Left forelimb (tissue), 1 donor: ENCODE results near the gene RABEPK.
"Not testable (repeated sequence)": the region's sequence is repeated elsewhere in the genome, so short reads cannot be mapped to it uniquely, and the experiment has no call there.

Source experiments
- DNase-seq: peaks from one replicate; pipeline ENCODE4 v3.0.0-alpha.2; 2018; ENCODE audit warnings: low spot score

RABEPK gene

DNA sequence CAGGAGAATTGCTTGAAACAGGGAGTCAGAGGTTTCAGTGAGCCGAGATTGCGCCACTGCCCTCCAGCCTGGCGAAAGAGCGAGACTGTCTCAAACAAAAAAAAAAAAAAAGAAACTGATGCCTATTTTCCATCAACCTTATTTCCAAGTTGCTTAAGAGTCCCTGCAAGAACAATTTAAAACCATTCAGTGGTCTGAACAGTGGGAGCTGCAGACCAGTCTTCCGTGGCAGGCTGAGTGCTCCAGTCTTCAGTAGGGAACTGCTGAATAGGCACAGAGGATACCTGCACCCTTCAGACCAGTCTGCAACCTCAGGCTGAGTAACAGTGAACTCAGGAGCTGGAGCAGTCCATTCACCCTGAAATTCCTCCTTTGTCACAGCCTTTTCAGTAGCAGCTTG is 5.9 kb upstream of the RABEPK start:
- DNase-seq: not testable (repeated sequence)

DNA sequence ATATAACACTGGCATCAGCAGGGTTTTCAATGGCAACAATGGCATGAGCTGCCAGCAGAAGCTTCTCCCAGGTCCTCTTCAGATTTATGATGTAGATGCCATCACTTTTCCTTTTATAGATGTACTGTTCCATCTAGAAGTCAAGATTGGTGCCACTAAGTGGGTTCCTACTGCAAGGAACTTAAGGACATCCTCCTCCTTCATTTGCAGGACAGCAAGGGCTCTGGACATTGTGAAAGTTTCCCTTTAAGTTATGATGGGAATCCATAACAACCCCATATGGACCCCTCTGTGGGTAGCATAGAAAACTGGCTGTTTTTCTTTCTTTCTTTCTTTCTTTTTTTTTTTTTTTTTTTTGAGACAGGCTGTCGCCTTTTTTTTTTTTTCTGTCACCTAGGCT is 4.8 kb upstream of the RABEPK start:
- not testable (repeated sequence) for DNase-seq

DNA sequence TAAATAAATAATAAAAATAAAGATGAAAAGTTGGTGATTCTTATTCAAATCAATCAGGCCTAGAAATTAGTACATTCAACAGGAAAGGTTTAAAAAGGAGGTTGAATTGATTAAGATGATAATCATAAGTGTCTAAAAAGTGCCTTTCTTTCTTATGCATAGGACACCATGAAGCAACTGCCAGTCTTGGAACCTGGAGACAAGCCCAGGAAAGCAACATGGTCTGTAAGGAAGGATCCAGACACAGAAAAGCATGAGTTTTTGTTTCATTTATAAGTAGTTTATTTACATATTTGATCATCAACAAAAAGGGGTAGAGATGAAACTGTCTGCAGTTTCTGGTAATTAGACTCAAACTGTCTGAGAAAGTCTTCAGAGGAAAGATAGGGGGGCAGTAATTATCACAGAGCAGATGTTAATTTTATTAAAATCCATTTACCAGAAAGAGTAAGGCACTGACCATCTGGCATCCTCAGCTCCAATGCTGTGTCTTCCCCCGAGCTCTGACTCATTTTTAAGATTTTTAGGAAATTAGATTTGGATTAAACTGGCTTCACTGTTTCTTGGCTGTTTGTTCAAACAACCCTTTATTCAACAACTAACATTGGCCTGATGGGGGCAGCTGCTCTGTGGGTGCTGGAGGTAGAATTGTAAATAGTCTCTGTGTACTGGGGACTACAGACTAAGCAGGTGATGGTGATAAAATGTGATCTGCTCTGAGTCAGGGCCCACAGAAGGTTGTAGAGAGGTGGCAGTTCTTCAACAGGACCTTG is 2.7 kb downstream of the RABEPK start:
- DNase-seq: no peak

DNA sequence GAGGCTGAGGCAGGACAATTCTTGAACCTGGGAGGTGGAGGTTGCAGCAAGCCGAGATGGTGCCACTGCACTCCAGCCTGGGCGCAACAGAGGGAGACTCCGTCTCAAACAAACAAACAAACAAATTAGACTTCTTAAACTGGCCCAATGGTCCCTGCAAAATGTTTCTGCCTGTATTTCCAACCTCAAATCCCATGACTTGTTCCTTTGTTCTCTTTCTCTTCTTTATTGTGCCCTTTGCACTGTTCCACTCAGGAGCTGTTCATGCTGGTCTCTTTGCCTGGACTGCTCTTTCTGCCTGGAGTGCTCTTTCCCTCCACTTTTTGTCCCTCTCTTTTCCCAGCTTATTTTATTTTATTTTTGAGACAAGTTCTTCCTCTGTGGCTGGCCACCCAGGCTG is 4.1 kb downstream of the RABEPK start:
- no peak for DNase-seq

DNA sequence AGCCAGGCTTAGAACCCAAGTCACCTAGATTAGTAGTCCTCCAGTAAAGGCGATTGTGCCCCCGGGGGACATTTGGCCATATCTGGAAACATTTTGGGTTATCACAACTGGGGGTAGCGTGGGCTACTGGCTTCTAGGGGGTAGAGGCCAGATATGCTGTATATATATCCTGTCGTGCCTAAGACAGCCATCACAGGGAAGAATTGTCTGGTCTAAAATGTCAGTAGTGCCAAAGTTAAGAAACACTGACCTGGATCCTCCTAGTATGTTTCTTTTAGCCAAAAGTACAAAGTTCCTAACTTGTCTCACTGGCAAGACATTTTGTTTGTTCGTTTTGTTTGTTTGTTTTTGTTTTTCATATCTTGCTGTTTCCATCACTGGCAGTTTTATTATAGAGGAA is 13.8 kb downstream of the RABEPK start:
- DNase-seq: no peak

DNA sequence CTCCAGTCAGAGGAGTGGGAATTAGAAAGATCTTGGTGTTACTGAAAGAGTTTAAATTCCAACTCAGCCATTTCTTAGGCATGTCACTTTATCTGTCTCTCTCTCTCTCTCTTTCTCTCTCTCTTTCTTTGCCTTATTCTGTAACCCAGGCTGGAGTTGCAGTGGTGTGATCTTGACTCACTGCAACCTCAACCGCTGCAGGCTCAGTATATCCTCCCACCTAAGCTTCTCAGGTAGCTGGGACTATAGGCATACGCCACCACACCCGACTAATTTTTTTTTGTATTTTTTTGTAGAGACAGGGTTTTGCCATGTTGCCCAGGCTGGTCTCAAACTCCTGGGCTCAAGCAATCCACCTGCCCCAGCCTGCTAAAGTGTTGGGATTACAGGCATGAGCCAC is 18.3 kb downstream of the RABEPK start:
- DNase-seq: no peak

DNA sequence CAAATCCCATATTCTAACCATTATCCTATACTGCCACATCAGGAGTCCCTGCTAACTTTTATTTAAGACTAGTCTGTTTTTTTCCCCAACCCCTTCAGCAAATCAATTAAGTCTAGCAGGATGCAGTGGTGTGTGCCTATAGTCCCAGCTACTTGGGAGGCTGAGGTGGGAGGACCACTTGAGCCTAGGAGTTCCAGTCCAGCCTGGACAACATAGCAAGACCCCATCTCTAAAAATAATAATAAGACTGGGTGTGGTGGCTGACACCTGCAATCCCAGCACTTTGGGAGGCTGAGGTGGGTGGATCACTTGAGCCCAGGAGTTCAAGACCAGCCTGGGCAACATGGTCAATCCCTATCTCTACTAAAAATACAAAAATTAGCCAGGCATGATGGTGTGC is 24.5 kb downstream of the RABEPK start:
- DNase-seq: not testable (repeated sequence)

DNA sequence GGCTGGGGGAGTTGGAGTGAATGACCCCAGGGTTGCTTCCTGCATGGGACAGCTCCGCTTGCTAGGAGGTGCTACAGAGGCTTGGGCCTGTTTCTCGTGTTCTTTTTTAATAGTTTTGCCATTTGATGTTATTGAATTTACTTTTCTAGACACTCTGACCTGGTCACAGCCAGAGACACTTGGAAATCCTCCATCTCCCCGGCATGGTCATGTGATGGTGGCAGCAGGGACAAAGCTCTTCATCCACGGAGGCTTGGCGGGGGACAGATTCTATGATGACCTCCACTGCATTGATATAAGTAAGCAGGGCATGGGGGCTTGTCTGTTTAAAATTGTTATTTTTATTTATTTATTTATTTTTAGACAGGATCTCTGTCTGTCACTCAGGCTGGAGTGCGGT is 27.4 kb downstream of the RABEPK start:
- DNase-seq: no peak

DNA sequence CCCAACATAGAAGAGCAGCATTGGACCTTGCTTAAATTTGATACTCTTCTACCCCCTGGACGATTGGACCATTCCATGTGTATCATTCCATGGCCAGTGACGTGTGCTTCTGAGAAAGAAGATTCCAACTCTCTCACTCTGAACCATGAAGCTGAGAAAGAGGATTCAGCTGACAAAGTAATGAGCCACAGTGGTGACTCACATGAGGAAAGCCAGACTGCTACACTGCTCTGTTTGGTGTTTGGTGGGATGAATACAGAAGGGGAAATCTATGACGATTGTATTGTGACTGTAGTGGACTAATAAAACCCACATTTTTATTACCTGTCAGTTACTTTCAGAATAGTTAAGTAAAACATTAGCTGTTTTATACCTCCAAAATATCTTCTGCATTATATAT is 33.3 kb downstream of the RABEPK start:
- no peak for DNase-seq

DNA sequence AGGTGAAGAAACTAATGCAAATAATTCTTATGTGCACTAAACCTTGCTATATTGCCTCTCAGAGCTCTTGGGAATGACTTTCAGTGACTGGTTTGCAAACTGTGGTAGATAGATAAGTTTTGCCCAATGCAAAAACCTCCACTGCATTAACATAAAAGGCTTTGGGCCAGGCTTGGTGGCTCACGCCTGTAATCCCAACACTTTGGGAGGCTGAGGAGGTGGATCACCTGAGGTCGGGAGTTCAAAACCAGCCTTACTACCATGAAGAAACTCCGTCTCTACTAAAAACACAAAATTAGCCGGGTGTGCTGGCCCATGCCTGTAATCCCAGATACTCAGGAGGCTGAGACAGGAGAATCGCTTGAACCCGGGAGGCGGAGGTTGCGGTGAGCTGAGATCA is 33.8 kb downstream of the RABEPK start:
- DNase-seq: not testable (repeated sequence)

DNA sequence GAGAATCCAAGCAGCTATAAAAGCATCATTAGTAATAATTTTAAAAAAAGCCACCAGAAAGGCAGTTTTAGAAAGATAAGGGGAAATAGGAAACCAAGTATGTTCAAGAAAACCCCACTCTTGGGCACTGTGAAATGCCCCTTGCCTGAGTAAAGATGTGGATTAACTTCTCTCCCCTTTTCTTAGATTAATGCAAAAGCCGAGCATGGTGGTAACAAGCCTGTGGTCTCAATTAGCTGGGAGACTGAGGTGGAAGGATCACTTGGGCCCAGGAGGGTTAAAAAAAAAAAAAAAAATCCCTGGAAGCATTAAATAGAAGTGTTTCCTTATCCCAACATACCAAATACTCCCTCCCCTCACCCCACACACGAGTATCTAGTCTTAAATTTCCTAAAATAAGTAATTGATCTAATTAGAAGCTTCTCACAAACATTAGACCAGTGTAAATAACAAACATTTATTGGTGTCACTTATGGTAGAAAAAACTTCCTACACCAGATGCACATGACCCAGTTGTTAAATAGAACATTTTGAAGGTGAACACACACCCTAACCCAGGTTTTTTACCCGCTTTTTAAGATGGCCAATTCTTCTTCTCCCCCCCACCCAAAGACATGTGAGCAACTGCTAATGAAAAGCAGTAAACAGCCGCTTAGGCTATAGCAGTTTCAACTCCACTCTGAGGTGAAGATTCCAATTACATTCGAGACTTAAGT is 35.6 kb downstream of the RABEPK start:
- DNase-seq: no peak

DNA sequence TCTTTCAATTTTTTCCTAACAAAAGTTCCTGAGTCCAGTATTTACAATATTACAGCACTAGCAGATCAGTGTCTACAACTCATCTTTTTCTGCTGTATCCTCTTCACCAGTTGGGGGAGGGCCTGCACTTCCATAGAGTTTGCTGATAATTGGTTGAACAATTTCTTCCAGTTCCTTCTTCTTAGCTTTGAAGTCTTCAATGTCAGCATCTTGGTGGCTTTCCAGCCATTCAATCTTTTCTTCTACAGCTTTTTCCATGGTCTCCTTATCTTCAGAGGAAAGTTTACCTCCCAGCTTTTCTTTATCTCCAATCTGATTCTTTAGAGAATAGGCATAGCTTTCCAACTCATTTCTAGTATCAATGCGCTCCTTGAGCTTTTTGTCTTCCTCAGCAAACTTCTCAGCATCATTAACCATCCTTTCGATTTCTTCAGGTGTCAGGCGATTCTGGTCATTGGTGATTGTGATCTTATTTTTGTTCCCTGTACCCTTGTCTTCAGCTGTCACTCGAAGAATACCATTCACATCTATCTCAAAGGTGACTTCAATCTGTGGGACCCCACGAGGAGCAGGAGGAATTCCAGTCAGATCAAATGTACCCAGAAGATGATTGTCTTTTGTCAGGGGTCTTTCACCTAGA is 36.3 kb downstream of the RABEPK start:
- not testable (repeated sequence) for DNase-seq

DNA sequence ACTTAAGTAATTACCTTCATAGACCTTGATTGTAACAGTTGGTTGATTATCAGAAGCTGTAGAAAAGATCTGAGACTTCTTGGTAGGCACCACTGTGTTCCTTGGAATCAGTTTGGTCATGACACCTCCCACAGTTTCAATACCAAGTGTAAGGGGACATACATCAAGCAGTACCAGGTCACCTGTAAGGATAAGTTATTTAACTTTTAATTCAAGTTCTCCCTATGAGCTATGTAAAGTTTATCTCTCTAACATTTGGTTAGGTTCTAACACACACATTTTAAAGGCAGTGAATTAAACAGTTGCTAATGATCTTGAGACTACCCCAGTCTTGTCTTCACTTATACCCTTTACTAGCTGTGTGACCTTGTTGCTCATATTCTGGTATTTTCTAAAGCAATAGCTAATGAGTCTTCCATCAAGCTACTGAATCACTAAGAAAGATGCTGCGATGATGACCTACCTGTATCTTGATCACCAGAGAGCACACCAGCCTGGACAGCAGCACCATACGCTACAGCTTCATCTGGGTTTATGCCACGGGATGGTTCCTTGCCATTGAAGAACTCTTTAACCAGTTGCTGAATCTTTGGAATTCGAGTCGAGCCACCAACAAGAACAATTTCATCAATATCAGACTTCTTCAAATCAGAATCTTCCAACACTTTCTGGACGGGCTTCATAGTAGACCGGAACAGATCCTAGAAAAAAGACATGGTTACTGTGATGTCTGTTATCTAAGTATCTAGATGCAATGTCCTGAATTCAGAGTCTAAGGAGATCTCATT is 38.0 kb downstream of the RABEPK start:
- no peak for DNase-seq

DNA sequence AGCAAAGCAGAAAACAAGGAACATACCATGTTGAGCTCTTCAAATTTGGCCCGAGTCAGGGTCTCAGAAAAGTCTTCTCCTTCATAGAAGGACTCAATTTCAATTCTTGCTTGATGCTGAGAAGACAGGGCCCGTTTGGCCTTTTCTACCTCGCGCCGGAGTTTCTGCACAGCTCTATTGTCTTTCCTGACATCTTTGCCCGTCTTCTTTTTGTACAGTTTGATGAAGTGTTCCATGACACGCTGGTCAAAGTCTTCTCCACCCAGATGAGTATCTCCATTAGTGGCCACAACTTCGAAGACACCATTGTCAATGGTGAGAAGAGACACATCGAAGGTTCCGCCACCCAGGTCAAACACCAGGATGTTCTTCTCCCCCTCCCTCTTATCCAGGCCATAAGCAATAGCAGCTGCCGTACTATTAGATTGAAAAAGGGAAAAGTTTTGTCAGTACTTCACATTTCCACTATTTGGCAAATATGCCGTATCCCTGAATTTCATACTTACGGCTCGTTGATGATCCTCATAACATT is 38.6 kb downstream of the RABEPK start:
- DNase-seq: no peak

DNA sequence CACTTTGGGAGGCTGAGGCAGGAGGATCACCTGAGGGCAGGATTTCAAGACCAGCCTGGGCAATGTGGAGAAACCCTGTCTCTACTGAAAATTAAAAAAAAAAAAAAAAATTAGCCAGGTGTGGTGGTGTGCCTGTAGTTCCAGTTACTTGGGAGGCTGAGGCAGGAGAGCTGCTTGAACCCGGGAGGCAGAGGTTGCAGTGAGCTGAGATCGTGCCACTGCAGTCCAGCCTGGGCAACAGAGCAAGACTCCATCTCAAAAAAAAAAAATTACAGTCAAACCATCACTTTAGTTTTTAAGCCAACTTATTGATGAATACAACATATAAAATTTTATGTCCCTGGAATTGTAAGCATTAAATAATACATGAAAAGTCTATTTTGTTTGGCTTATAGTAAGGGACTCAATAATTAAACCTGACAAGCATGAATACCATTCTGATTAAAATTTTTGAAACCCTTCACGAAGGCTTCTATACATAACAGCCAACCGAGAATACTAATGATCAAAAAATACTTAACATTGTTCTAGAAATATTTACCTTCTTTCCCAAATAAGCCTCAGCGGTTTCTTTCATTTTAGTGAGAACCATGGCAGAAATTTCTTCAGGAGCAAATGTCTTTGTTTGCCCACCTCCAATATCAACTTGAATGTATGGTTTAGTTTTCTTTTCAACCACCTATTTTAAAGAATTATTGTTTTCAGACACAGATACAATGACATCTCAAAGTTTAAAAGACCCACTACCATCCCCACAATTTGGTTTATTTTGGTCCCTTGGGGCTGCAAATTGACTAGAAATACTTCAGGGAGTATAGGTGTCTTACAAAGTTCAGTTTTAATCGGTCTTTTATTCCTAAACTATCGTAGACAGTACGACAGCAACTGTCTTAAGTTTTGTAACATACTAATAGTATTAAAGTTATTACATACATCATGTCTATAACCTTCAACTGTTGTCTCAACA is 39.6 kb downstream of the RABEPK start:
- DNase-seq: no peak

DNA sequence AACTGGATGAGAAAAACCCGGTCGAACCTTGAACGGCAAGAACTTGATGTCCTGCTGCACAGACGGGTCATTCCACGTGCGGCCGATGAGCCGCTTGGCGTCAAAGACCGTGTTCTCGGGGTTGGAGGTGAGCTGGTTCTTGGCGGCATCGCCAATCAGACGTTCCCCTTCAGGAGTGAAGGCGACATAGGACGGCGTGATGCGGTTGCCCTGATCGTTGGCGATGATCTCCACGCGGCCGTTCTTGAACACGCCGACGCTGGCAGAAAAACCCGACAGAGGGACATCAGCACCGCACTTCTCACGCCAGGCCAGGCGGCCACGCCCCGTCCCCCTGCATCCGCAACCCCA is 40.3 kb downstream of the RABEPK start:
- DNase-seq: no peak

DNA sequence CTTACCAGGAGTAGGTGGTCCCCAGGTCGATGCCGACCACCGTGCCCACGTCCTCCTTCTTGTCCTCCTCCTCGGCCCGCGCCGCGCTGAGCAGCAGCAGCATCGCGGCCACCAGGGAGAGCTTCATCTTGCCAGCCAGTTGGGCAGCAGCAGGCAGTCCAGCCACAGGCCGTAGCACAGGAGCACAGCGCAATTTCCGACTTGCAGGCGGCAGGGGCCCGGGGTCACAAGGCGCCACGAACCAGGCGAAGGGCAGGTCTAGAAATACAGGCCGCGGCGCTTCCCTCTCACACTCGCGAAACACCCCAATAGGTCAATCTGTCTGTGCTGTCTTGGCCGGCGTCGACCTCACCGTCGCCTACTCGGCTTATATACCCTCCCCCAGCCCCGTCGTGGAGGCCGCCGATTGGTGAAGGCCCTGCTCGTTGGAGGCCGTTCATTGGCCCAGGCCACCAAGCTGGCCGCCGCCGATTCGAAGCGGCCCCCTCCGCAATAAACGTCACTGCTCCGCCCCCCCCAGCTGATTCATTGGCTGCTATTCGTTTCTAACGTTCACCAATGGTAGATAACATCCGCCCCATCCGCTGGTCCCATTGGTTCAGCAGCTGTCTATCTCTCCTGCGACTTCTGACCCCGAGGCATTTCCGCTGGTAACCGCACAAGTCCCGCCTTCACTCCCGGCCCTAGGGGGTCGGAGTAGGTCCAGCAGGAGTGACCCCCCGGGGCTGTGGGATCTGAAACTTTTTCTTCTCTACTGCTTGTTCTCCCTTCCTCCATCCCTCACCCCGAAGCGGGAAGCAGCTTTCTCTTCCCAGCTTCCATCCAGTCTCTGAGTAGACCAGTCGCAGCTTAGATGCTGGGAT is 40.9 kb downstream of the RABEPK start, which contains the start of gene HSPA5:
TSS of gene HSPA5 (minus strand) at position 344 of the 863 bp plus-strand sequence. CDS start at position 127, 217 bp downstream.
- peak; percentile 100 for DNase-seq

DNA sequence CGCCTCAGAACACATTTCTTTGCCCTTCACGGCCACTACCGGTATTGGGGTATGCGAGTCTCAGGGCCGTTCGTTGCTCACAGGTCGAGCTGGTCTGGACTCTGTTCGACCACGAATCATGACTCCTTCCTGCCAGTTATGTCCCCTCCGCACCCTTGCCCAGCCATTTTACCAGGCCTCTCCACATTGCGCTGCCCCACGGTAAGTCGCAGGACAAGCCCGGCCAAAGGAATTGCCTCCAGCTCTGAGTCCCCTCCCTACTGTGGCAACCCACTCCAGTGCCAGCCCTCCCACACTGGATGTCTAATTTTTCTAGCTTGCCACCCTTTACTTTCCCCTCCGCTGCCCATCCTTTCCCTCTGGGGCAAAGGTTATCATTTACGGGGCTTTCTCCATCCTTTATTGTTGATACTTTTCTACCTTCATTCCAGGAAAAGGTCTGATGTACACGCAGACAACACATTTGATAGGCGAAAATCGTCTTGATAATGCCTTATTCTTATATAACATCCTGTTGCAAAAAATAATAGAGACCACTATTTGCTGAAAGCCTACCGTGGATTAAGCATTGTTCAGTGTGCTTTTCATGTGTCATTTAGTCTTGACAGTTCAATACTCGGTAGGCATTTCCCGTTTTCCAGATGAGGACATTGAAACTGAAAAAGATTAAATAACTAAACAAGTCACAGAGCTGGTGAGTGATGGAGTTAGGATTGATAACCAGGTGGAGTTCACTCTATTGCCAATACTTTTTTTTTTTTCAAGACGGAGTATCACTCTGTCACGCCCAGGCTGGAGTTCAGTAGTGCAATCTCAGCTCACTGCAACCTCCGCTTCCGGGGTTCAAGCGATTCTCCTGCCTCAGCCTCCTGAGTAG is 41.8 kb downstream of the RABEPK start:
- DNase-seq: no peak

DNA sequence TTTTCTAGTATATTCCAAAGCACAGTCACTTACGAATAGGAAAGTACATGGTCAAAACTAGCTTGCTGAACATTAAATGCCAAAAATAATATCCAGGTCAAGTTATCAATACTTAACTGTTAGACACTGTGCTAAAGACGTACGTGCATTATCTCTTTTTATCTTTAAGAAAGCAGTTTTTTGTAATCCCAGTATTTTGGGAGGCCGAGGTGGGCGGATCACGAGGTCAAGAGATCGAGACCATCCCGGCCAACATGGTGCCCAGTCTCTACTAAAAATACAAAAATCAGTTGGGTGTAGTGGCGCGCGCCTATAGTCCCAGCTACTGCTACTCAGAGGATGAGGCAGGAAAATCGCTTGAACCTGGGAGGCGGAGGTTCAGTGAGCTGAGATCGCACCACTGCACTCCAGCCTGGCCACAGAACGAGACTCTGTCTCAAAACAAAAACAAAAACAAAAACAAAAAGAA is 43.5 kb downstream of the RABEPK start:
- DNase-seq: no peak
